IMR-90 (cell line): ENCODE measurements around the gene ABCA9.

Experiments
- BHLHE40 ChIP-seq: fragments of 150-350 bp; IDR thresholded peaks from 2 replicates; pipeline ENCODE4 v1.6.1; 2016; ENCODE audit warnings: mild to moderate bottlenecking, low read depth, low read length
- MAFK ChIP-seq: IDR thresholded peaks from 2 replicates; pipeline ENCODE4 v1.6.1; 2012; ENCODE audit warnings: low read depth, low read length, improper control_type of control experiment
- POLR2A ChIP-seq: IDR thresholded peaks from 2 replicates; pipeline ENCODE4 v1.6.1; 2012; ENCODE audit warnings: mild to moderate bottlenecking, low read depth, low read length
- RAD21 ChIP-seq: IDR thresholded peaks from 2 replicates; pipeline ENCODE4 v1.6.1; 2012; ENCODE audit warnings: low read length, improper control_type of control experiment
- TF ChIP-seq, protein P1 (sequence below): conservative IDR thresholded peaks from 2 replicates; pipeline ENCODE4 v1.5.1; 2012; ENCODE audit warnings: mild to moderate bottlenecking, low read depth, low read length, improper control_type of control experiment

DNA sequence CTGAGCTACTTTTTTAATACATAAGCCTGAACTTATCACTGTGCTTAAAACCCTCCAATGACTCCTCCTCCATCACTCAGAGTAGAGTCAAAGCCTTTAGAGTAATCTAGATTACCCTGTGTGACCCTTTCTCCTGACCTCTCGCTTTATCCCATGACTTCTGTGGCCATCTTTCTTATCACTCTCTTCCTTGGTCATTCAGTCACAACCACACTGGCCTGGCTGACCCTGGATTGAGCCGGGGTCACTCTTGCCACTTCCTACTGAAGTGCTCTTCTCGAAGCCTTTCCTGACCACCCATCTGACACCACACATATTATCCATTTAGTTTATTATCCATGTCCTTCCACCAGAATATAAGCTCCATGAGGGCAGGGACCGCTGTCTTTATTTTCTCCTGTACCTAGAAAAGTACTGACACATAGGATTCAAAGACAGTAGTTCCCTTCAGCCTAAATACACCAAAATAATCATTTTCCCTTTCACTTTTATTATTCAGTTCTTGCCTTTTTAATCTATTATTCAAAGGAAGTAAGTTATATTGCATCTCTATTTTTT is 28.0 kb upstream of the ABCA9 start:
- TF ChIP-seq, protein P1, sequence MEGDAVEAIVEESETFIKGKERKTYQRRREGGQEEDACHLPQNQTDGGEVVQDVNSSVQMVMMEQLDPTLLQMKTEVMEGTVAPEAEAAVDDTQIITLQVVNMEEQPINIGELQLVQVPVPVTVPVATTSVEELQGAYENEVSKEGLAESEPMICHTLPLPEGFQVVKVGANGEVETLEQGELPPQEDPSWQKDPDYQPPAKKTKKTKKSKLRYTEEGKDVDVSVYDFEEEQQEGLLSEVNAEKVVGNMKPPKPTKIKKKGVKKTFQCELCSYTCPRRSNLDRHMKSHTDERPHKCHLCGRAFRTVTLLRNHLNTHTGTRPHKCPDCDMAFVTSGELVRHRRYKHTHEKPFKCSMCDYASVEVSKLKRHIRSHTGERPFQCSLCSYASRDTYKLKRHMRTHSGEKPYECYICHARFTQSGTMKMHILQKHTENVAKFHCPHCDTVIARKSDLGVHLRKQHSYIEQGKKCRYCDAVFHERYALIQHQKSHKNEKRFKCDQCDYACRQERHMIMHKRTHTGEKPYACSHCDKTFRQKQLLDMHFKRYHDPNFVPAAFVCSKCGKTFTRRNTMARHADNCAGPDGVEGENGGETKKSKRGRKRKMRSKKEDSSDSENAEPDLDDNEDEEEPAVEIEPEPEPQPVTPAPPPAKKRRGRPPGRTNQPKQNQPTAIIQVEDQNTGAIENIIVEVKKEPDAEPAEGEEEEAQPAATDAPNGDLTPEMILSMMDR = no peak
- TF ChIP-seq MAFK = no peak
- TF ChIP-seq BHLHE40 = no peak
- TF ChIP-seq RAD21 = no peak
- no peak for TF ChIP-seq POLR2A
